Fibroblast of lung (primary cell): ENCODE results near the gene DHRS12. TPM values are rescaled to one million over a fixed set of nuclear protein-coding genes. Genes with fewer than 3 reads are reported as not detected.

Source experiments
- DNase-seq, 2 donors: peaks; one replicate each; pipeline versions ENCODE4 v3.0.0 to v3.0.0-alpha.2; 2010; ENCODE audit warnings: low read depth in 2 of 2
- H2AFZ ChIP-seq: 2 replicates; pipeline ENCODE4 v1.5.1; 2012; ENCODE audit warnings: low read length, control low read depth, inconsistent platforms
- H3K27ac ChIP-seq: 2 replicates; pipeline ENCODE4 v1.5.1; 2011; ENCODE audit warnings: low read length, control low read depth; ENCODE audit not compliant: insufficient read depth
- H3K27me3 ChIP-seq: 2 replicates; pipeline ENCODE4 v1.5.1; 2011; ENCODE audit warnings: mild to moderate bottlenecking, low read length; ENCODE audit not compliant: control insufficient read depth, insufficient read depth
- H3K36me3 ChIP-seq: 2 replicates; pipeline ENCODE4 v1.5.1; 2011; ENCODE audit warnings: low read length; ENCODE audit not compliant: control insufficient read depth, insufficient read depth
- H3K4me1 ChIP-seq: 2 replicates; pipeline ENCODE4 v1.5.1; 2011; ENCODE audit warnings: low read length; ENCODE audit not compliant: control insufficient read depth, insufficient read depth; ENCODE audit errors: extremely low read depth
- H3K4me2 ChIP-seq: 2 replicates; pipeline ENCODE4 v1.5.1; 2011; ENCODE audit warnings: low read length, control low read depth; ENCODE audit not compliant: insufficient read depth; ENCODE audit errors: extremely low read depth
- H3K4me3 ChIP-seq, 4 experiments: fragments of 200-600 bp in 1 of 4; sonication (generic) in 1 of 4; replicated peaks in 1 of 4; 2 replicates each; pipeline ENCODE4 v1.5.1; 2011 to 2016; ENCODE audit warnings: low read length in 4 of 4, low read depth in 3 of 4, mild to moderate bottlenecking in 3 of 4, control low read depth in 2 of 4, inconsistent platforms in 1 of 4, mixed read lengths in 1 of 4; ENCODE audit not compliant: insufficient read depth in 1 of 4; ENCODE audit errors: control extremely low read depth in 1 of 4
- H3K79me2 ChIP-seq: 2 replicates; pipeline ENCODE4 v1.5.1; 2012; ENCODE audit warnings: mild to moderate bottlenecking, low read length, inconsistent platforms; ENCODE audit not compliant: control insufficient read depth, insufficient read depth
- H3K9ac ChIP-seq: 2 replicates; pipeline ENCODE4 v1.5.1; 2011; ENCODE audit warnings: mild to moderate bottlenecking, low read length, control low read depth; ENCODE audit not compliant: insufficient read depth
- H3K9me3 ChIP-seq: 2 replicates; pipeline ENCODE4 v1.5.1; 2012; ENCODE audit warnings: low read depth, low read length; ENCODE audit not compliant: control insufficient read depth, insufficient read depth
- H4K20me1 ChIP-seq: 2 replicates; pipeline ENCODE4 v1.5.1; 2011; ENCODE audit warnings: low read length; ENCODE audit not compliant: control insufficient read depth, insufficient read depth; ENCODE audit errors: extremely low read depth
- CTCF ChIP-seq, 2 donors: IDR thresholded peaks in 1 of 2; conservative IDR thresholded peaks in 1 of 2; 1 replicate in 1 of 2; 2 replicates in 1 of 2; pipeline ENCODE4 v1.5.1; 2011 to 2012; ENCODE audit warnings: low read length in 2 of 2, control low read depth in 1 of 2, inconsistent platforms in 1 of 2, low read depth in 1 of 2, mild to moderate bottlenecking in 1 of 2
- EZH2 ChIP-seq: IDR thresholded peaks from 2 replicates; pipeline ENCODE4 v1.5.1; 2012; ENCODE audit warnings: low read length, control low read depth, mild to moderate bottlenecking; ENCODE audit errors: missing control alignments
- polyA plus RNA-seq, 2 donors: library from polyadenylated mRNA; depleted of rRNA in 1 of 2; stranded (reverse) in 1 of 2; unstranded in 1 of 2; fragments of >200 nt; gene quantifications; 2 replicates each; pipeline ENCODE4 v1.2.1, GENCODE V29; 2011 to 2012; ENCODE audit warnings: missing spikeins in 1 of 2
- total RNA-seq: library from RNA; depleted of rRNA; stranded (reverse); fragments of >200 nt; gene quantifications from 2 replicates; pipeline ENCODE4 v1.2.1, GENCODE V29; 2014

DHRS12 gene
- total and polyA plus RNA-seq, 2 donors (not counting 1 experiment from before 2014, with no cell fraction given): 5.7 to 6.1 TPM

- H3K27ac ChIP-seq: no peak overlapping the region
- H3K9me3 ChIP-seq: no peaks in the 10 kb centered on the region
- no peaks in the 10 kb centered on the region for H3K36me3 ChIP-seq
- no peak for DNase-seq
- no peak overlapping the region for H3K9ac ChIP-seq
- TF ChIP-seq EZH2 (no peak), CTCF (conservative IDR thresholded peaks at IDR 0.05 in 1 of 2, IDR thresholded peaks at IDR 0.05 in 1 of 2; ENCODE audit: low read depth in 1 of 2, low read length in 2 of 2) (no peak)
- no peak overlapping the region for H2AFZ ChIP-seq
- H3K4me3 ChIP-seq: no peak overlapping the region
- H3K4me1 ChIP-seq: peaks cover 16% of the 10 kb centered on the region
- no peak overlapping the region for H3K4me2 ChIP-seq
- no peaks in the 10 kb centered on the region for H3K27me3 ChIP-seq
- no peaks in the 10 kb centered on the region for H3K79me2 ChIP-seq
- H4K20me1 ChIP-seq: no peaks in the 10 kb centered on the region
These were observed 35.5 kb downstream of the DHRS12 start for GRCh38 chr13:51768378-51768921.

GRCh38 chr13:51767100-51767499, 36.9 kb downstream of the DHRS12 start:
- no peaks in the 10 kb centered on the region for H3K27me3 ChIP-seq
- TF ChIP-seq EZH2 (no peak), CTCF (conservative IDR thresholded peaks at IDR 0.05 in 1 of 2, IDR thresholded peaks at IDR 0.05 in 1 of 2; ENCODE audit: low read depth in 1 of 2, low read length in 2 of 2) (no peak)
- H3K9me3 ChIP-seq: no peaks in the 10 kb centered on the region
- H3K79me2 ChIP-seq: no peaks in the 10 kb centered on the region
- H2AFZ ChIP-seq: no peak overlapping the region
- H3K4me3 ChIP-seq: no peak overlapping the region
- no peak overlapping the region for H3K9ac ChIP-seq
- peaks cover 17% of the 10 kb centered on the region for H3K4me1 ChIP-seq
- no peak overlapping the region for H3K27ac ChIP-seq
- no peaks in the 10 kb centered on the region for H3K36me3 ChIP-seq
- H3K4me2 ChIP-seq: no peak overlapping the region
- no peak for DNase-seq
- H4K20me1 ChIP-seq: no peaks in the 10 kb centered on the region

- Histone ChIP-seq H3K79me2 (no peaks in the 10 kb centered on the region), H3K4me1 (peaks cover 20% of the 10 kb centered on the region), H4K20me1 (no peaks in the 10 kb centered on the region), H3K36me3 (no peaks in the 10 kb centered on the region), H3K4me3 (peak overlapping the region in 2 of 4 experiments; percentile 14 to 27), H3K27ac (peak overlapping the region; percentile 80), H3K27me3 (no peaks in the 10 kb centered on the region), H3K4me2 (peak overlapping the region; percentile 78), H3K9me3 (no peaks in the 10 kb centered on the region), H2AFZ (peak overlapping the region; percentile 63), H3K9ac (no peak overlapping the region)
- TF ChIP-seq EZH2: no peak
- TF ChIP-seq CTCF (conservative IDR thresholded peaks at IDR 0.05 in 1 of 2, IDR thresholded peaks at IDR 0.05 in 1 of 2; ENCODE audit: low read depth in 1 of 2, low read length in 2 of 2): no peak
- peak in 1 of 2 donors; percentile 17 for DNase-seq
These were observed 38.8 kb downstream of the DHRS12 start for GRCh38 chr13:51765142-51765515.
